ENCODE measurements around the gene MSGN1.
A peak's percentile ranks its signal among the peaks of the same experiment; 100 is the strongest.

The MSGN1 gene

DNA sequence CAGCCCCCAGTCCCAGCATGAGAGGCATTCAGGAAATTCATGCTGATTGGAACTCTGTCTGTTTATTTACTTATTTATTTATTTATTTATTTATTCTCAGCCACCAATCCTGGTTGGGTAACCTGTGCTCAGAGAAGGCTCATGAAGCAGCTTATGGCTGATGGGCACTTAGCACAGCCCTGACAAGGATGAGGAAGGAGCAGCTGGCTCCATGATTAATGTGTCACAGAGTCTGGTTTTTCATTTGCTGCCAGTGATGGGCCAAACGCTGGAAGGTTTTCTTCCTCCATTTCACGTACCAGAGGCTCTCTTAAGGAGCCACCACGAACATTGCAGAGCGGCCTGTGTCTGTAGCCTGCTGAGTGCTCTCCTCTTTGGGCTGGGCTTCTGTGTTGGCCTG lies 33.9 kb downstream of the MSGN1 start:
- no peak for DNase-seq

DNA sequence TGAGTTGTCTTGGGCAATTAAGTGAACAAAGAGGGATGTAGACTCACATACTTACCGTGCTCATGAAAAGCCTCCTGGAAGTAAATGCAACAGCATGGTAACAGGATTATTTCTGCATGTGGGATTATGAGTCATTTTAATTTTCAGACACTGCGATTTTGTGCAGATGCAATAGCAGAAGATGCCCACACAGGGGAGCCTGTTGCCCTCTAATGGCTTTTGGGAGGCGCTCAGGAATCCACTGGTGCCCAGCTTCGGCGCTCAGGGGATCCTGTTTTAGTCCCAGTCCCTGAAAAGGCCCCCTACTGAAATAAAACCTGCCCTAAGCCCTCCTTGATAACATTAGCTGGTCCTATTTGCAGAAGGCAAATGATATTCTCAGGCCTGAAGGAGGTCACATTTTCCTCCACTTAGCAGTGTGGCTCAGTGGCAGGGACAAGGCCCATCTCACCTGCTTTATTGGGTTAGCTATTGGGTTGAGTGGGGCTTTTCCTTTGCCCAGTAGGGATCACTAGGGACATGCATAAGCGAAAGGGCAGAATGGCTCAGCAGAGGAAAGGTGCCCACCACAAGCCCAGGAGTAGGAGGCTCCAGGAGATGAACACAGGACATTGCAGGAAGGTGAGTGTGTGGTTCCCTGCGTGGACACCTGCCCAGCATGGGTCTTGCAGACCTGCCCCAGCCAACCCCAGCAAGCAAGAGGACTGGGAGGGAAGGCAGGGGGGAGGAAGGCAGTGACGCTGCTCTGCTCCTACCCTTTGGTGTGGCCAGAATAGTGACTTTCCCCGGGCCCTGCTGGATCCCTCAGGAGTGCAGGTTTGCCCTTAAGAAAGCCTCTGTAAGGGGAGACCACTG lies 35.7 kb downstream of the MSGN1 start:
- peak in 1 of 2 donors; percentile 12 for DNase-seq

DNA sequence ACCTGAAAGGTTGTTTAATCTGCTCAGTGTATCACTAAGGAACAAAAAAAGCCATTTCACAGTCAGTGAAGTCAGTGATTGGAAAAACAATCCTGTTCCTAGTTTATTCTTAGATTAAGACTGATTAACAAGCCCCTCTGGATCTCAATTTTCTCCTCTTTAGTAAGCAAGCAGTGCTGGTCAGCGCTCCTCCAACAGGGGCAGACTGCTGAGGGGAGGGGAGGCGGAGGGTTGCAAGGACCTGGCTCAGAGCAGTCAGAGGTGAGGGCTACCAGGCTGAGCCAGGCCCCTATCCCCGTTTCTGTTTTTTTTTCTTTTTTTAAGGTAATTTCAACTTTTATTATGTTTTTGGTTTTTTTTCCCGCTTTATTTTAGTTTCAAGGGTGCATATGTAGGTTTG lies 37.5 kb downstream of the MSGN1 start:
- DNase-seq = no peak

DNA sequence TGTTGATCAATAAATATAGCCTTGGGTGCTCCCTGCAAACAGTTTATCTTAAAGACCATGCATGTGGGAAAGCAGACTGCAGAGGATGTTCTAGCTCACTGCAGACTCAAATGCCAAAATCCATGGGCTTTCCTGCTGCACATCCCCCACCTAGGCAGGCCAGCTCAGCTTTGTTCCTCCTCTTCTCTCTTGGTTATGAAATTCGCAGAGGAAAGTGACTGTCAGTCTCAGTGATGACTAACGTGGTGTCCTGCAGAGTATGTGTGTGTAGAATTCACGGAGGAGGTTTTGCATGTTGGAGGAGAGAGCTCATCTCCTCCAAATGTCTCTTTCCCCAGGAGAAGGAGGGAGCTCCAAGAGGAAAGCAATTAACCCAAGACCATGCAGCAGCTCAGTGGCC lies 40.8 kb downstream of the MSGN1 start:
- no peak for DNase-seq

DNA sequence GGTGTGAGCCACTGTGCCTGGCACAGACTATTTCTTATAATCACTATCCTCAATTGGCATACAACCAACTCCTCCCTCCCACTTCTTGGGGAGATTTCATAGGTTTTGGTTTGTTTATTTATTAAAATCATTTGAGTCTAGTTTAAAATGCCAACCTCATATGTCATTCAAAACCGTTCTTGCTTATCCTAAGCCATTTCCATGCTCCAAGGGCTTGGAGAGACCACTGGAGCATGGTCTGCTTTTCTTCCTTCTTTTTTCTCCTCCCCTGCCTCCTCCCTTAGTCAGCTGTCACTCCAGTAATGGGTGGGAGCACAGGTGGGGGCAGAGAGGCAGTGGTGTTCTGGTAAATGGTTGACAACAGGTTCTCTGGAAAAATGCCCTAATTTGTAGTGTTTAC lies 41.8 kb downstream of the MSGN1 start:
- no peak for DNase-seq

DNA sequence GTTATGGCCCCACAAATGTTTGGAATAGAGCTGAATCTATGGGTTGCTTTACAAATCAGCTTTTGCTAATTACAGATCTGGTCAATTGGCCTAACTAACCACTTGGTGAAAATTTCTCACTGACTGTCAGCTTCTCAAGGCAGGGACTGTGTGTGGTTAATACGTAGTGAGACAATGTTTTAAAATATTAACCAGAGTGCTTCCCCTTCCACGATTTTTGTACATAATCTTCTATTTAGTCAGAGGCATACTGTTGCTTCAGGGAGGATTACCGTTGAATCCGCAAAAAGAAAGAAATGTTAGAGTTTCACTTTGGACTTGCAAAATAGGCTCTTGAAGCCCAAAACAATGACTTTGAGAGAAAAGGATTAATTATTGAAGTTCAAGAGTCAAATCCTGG lies 47.3 kb downstream of the MSGN1 start:
- no peak for DNase-seq

DNA sequence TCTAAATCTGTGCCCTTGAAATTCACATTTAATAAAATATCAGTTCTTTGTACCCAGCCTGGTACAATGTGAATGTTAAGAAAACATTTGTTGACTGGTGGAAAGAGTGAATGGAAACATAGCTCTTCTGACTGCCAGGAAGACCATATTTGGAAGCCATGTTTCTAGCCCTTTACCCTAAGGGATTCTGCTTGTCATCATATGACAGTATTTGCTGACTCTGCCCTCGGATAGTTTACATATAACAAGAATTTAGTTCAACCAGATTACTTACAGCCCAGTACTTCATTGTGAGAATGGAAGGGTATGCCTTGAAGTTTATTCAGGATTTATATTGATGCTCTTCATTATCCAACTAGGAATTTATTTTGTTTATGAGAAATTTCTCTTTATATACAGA lies 48.4 kb downstream of the MSGN1 start:
- no peak for DNase-seq

DNA sequence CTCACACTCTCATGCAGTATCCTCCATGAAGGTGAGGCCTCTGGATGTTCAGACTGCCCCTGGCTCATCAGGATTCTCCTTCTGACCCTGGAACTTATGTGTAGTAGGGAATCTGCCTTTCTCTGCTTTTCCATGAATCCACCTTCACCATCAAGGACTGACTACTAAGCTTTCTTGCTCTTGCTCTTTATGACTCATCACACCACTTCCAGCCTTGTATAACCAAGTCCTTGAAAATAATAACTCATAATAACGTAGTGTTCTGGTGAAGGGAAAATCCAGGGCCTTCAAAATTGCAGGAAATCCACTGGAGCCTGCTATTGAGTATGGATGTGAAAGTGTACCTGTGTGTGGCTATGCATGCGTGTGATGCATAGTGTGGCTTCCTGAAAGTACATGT lies 50.9 kb downstream of the MSGN1 start:
- no peak for DNase-seq

All from CD4-positive, alpha-beta T cell treated with Interleukin-1 beta for 1 hour (primary cell).